A673 (cell line): ENCODE results near the gene MT2A.

Experiments
- CTCF ChIP-seq: fragments of 300-800, 200-600 bp; sonication (generic); conservative IDR thresholded peaks from 2 replicates; pipeline ENCODE4 v1.5.1; 2017; ENCODE audit warnings: low read depth, mild to moderate bottlenecking, antibody characterized with exemption, low read length, moderate library complexity, mixed read lengths
- EZH2 ChIP-seq: fragments of 200-600 bp; sonication (generic); IDR thresholded peaks from 2 replicates; pipeline ENCODE4 v1.6.1; 2017; ENCODE audit warnings: borderline replicate concordance, low read depth, mild to moderate bottlenecking, mixed read lengths, antibody characterized with exemption, low read length; ENCODE audit not compliant: poor library complexity, severe bottlenecking

- no peak for TF ChIP-seq CTCF
- no peak for TF ChIP-seq EZH2
Observed at GRCh38 chr16:56561126-56561525, 47.3 kb upstream of the MT2A start.
